NCI-H1105 treated with DMSO at 0.1 percent for 48 hours (cell line): ENCODE results near the gene UVSSA.
"Not testable (repeated sequence)": the region's sequence is repeated elsewhere in the genome, so short reads cannot be mapped to it uniquely, and the experiment has no call there.

Experiments used
- DNase-seq: peaks from one replicate; lab custom pipeline; 2025; lab: John Stamatoyannopoulos, UW

Gene UVSSA

DNA sequence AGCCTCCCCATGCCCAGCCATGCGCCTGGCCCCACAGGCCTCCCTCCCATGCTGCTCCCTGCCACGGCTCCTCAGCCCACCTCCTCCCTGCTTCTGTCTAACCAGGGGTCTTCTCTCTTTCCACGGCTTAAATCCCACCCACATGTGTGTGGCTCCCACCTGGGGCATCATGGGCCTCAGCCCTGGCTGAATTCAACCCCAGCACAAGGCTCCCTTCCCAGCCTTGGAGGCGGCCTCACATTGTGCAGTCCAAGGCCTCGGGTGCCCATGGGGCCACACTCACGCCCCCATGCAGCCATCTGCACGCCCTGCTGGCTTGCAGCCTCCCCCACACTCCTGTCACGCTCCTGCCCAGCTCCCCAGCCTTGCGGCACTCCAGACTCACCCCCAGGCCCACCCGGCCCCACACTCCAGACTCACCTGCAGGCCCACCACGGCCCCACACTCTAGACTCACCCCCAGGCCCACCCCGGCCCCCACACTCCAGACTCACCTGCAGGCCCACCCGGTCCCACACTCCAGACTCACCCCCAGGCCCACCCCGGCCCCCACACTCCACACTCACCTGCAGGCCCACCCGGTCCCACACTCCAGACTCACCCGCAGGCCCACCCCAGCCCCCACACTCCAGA lies 30.4 kb upstream of the UVSSA start:
- no peak for DNase-seq

DNA sequence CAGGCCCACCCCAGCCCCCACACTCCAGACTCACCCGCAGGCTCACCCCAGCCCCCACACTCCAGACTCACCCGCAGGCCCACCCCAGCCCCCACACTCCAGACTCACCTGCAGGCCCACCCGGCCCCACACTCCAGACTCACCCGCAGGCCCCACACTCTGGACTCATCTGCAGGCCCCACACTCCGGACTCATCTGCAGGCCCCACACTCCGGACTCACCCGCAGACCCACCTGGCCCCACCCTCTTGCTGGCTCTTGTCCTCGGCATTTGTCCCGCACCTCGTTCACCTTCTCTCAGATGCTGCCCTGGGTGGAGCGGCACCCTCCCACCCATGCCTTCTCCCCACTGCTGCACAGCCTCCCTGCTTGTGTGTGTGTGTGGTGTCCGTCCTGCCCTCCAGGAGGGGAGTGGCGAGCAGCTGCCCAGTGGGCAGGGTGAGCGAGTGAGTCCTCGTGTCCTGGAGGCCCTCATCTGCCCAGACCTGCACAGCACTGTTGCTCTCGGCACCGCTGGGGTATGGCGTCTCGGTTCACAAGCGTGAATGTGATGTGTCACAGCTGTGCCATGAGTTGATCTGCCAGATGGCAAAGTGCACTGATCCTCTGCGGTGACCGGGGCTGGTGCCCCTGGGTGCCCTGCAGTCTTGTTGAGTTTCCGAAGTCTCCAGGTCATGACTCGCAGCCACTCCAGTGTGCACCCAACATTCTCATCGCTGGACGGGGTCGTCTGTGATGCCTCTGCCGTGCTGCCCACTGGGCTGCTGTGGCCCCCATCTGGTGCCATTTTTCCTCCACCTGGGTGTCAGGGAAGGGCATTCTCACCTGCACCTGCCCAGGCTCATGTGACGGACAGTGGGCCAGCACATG lies 29.6 kb upstream of the UVSSA start:
- no peak for DNase-seq

DNA sequence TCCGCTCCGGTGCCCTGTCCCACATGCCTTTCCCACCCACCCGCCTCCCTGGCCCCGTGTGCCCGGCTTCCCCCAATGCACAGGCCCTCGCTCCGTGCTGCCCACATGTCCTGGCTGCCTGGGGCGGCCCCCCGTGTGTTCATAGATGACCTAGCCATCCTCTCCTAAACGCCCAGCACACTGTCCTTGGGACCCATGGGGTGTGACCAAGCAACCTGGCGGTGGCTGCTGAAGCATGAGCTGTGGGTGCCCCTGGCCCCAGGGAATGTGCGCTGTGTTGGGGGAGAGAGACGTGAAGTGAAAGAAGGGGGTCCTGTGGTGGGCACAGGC lies 29.0 kb upstream of the UVSSA start:
- no peak for DNase-seq

DNA sequence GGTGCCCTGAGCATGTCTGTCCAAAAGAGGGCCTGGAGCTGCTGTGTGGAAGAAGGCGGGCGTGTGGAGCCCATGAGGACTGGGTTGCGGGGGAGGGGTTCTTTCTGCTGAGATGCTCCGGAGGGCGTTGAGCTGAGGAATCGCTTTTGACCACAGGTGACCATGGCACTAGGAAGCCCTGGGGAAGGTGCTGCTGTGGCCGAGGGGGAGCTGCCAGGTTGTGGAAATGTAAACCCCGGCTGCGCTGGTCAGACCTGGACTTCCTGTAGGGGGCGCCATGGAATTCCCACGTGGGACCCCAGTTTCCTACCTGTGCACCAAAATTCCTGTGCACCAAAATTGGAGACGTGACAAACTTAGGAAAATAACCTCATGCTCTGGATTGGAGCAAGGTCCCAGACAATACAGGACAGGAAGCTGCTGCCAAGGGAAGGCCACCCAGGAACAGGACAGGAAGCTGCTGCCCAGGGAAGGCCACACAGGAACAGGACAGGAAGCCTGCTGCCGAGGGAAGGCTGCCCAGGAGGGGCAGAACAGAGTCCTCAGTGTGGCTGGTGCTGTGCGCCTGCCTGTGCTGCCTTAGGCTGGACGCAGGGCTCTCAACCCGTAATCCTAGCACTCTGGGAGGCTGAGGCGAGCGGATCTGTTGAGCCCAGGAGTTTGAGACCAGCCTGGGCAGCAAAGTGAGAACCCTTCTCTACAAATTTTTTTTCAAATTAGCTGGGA lies 28.4 kb upstream of the UVSSA start:
- DNase-seq, result no peak

DNA sequence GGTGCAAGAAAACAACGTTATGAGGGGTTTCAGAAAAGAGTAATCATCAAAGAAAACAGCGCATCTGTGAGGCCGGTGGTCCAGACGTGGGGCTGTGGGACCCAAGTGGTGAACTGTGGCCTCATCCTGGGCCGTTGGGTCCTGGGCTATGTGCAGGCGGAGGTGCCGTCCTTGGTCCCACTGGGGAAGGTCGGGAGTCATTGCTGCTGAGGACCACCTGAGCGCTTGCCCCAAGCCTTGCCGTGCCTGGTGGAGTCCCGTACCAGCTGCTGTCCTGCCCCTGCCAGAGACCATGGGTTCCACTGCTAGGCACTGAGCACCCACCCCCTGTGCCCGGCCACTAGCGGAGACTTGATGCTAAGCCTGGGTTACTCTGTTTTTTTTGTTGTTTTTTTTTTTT lies 25.5 kb upstream of the UVSSA start:
- no peak for DNase-seq

DNA sequence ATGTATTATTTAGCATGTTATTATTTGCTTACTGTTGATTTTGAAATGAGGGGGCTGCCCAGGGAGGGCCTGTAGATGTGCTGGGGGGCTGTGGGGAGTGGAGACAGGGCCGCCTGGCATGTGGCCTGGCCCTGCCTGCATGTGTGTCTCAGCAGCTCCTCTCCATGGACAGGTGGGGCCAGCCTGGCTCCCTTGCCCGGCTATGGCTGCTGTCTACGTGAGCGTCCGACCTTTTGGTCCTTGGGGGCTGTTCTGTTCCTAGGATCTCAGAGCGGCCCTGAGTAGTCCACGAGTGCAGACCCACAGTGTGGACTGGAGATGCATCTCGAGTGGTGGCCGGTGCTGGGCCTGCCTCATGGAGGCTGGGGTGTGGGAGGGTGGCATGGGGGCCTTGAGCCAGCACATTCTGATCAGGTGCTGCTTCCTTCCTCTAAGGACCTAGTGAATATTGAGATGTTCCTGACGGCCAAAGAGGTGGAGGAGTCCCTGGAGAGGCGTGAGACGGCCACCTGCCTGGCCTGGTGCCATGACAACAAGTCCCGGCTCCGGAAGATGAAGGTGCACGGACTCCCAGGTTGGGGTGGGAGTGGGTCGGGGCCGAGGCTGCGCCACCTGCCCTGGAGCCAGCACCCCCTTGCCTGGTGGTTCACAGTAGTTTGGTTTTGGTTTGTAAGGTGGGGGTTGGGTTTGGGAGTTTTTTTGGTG lies 24.9 kb upstream of the UVSSA start:
- no peak for DNase-seq

DNA sequence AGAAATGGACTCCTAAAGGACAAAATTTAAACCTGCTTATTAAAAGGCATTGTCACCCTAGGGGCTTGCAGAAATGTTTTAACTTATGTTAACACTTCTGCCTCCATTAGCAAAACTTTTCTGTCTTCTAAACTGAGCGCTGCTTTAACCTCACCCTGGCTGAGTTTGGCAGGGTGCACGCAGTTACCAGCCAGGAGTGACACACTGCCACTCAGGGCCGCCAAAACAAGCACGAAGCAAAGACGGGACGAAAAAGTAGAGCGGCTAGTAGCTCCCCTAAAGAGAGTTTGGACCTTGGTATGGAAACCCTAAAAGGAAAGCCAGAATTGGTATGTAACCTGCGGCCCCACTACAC lies 23.8 kb upstream of the UVSSA start:
- no peak for DNase-seq

DNA sequence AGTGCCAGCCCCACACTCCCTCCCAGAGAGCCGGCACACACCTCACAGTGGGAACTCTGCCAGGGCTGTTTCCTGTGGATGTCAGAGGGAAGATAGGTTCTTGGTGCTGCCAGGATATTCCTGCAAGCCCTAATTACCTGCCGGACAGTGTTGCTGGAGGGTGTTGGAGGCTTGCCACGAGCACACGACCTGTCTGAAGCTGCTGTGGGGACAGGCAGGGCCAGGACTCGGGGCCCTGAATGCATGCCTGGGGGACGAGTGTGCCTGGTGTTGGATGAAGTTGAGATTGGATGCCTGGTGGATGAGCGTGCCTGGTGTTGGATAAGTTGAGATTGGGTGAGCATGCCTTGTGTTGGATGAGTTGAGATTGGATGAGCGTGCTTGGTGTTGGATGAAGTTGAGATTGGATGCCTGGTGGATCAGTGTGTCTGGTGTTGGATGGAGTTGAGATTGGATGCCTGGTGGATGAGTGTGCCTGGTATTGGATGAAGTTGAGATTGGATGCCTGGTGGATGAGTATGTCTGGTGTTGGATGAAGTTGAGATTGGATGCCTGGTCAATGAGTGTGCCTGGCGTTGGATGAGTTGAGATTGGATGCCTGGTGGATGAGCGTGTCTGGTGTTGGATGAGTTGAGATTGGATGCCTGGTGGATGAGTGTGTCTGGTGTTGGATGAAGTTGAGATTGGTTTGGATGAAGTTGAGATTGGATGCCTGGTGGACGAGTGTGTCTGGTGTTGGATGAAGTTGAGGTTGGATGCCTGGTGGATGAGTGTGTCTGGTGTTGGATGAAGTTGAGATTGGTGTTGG lies 23.2 kb upstream of the UVSSA start:
- no peak for DNase-seq

DNA sequence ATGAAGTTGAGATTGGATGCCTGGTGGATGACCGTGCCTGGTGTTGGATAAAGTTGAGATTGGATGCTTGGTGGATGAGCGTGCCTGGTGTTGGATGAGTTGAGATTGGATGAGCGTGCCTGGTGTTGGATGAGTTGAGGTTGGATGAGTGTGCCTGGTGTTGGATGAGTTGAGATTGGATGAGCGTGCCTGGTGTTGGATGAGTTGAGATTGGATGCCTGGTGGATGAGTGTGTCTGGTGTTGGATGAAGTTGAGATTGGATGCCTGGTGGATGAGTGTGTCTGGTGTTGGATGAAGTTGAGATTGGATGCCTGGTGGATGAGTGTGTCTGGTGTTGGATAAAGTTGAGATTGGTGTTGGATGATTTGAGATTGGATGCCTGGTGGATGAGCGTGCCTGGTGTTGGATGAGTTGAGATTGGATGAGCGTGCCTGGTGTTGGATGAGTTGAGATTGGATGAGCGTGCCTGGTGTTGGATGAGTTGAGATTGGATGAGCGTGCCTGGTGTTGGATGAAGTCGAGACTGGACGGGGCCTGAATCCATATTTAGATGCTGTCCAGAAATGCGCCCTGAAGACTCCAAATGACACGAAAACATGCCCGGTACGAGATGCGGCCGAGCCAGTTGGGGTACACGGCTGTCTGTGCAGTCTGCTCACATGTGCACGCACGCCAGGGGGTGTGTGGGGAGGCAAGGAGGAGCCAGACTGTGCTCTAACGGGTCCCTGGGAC lies 22.4 kb upstream of the UVSSA start:
- DNase-seq, result not testable (repeated sequence)

DNA sequence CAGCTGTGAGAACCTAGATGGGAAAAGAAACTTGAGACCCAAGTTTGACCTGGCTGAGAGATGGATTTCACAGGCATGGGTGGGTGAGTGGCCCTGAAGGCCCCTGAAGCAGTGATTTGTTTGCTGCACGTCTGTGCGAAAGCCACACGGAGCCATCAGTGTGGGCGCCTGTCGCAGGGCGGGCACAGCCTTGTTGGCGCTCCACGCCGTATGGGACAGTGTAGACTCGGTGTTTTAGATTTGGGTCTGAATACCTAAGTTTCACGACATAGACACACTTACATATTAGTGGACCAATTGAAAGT lies 21.9 kb upstream of the UVSSA start:
- no peak for DNase-seq

DNA sequence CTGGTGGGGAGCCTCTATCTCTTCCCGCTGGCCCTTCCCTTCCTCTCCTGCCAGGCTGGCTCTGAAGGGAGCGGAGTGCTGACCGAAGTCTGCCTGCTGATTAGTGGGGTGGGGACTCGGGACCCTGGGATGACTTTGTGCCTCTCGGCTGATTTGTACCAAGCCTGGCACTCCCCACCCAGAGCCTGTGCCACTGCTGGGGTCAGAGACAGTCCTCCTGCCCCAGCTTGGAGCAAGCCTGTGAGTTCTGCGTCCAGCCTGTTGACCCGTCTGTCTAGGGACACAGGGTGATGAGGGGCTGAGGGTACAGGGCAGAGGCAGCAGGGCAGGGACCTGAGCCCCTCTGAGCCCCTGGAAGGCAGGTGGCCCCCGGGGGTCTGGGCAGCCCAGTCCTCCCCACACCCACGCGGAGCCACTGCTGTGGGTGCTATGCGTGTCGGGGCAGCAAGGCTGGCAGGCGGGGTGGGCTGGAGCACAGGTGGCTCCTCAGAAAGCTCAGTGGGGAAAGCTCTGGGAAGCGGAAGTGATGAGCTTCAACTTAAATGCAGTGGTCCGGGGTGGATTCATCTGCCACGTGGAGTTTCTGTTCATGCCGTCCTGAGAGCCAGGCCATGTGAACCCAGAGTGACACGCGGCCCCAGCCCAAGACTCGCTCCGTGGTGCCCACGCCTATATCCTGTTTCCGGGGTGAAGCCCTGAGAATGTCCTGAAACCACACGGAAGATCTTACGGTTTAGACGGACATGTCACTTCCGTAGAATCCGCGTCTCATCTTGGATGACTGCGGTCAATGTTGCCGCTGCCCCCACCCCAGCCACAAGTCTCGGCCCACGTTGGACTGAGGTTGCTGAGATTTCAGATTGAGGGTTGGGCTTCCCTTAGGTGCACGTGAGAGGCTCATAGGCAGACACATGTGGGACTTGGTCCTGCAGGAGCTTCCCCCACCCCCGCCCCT lies 21.1 kb upstream of the UVSSA start:
- no peak for DNase-seq

DNA sequence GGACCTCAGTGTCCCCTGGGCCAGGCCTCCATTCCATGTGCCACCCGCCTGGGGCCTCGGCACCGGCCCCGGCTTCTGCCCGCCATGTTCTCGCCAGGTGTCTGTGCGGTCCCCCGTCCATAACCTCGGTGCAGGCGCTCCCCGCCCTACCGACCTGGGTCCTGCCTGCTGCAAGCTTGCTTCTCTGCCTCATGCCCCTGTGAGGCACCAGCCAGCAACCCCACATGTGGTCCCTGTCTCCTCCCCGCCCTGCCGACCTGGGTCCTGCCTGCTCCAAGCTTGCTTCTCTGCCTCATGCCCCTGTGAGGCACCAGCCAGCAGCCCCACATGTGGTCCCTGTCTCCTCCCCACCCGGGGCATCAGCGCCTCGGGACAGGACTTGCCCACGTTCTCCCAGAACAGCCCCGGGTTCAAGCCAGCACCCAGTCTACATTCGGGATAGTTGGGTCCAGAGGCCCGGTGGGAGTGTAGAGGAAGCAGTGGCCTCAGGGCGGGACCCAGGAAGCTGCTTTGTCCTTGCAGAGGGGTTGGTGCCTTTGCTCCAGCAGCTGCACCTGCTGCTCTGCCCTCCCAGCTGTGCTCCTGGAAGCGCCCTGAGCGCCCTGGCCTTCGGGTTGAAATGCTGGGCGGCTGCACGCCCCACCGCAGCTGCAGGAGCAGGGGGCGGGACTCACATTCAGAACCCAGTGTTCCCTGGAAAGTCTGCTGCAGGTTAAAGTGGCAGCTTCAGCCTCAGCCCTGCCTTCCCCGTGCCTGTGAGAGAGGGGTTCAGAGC lies 20.1 kb upstream of the UVSSA start:
- no peak for DNase-seq

DNA sequence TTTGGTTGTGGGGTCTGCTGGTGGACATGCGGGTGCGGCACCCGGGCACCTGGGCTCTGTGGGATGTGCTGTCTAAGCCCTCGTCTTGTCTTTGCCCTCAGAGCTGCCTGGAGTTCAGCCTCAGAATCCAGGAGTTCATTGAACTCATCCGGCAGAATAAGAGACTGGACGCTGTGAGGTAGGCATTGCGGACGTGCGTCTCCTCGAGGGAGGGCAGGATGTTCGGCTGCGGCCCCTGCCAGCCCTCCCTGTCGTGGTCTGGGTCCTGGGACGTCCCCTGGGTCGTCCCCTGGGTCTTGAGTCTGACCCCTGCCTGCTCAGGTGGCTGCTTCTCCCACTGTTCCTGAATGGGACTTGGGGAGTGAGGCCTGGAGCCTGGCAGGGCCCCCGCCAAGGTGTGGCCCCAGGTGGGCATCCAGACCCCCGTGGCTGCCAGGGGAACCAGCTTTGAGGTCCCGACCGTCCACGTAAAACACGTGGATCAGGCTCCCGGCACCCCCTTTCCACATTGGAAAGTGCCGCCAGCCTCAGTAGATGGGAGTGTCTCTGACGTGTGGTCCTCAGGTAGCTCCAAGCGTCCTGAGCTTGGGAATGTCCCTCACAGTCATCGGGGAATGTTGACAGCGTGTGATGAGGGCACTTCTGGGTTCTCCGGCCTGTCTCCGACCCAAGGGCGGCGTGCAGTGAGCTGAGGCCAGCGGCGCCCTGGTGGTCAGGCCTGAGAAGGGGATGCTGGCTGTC lies 19.3 kb upstream of the UVSSA start:
- no peak for DNase-seq

DNA sequence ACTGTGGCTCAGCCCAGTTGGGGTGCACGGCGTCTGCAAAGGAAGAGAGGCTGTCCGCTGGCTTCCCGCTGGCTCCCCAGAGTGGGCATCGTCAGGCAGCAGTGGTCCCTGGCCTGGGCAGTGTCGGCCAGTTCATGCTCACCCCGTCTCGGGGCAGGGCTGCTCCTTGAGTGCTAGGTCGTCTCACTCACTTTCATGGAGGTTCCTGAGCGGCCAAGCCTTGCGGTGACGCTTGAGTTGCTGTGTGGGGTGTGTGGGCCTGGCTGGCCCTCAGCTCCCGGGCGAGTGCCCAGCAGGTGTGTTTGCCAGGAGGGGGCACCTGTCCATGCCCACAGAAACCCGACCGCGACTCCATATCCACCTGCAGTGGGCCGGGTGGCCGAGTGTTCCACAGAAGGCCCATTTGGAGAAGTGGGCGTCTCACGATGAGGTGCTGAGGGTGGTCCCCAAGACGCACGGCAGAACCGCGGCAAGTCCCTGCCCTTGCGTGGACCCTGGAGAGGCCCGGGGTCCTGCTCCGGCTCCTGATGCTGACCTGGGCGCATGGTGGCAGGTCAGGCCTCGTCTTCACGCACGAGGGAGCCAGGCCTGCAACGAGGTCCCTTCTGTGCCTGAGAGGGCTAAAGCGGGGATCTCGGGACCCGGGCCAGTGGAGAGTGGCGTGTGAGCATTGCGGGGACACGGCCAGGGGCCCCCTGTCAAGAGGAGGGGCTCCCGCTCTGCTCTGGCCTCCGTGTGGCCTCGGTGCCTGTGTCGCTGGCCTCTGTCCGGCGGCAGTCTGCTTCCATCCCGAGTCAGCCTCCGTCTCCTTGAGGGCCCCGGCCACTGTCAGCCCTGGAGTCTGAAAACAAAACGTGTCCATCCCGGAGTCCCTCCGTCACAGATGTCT lies 18.5 kb upstream of the UVSSA start:
- no peak for DNase-seq

DNA sequence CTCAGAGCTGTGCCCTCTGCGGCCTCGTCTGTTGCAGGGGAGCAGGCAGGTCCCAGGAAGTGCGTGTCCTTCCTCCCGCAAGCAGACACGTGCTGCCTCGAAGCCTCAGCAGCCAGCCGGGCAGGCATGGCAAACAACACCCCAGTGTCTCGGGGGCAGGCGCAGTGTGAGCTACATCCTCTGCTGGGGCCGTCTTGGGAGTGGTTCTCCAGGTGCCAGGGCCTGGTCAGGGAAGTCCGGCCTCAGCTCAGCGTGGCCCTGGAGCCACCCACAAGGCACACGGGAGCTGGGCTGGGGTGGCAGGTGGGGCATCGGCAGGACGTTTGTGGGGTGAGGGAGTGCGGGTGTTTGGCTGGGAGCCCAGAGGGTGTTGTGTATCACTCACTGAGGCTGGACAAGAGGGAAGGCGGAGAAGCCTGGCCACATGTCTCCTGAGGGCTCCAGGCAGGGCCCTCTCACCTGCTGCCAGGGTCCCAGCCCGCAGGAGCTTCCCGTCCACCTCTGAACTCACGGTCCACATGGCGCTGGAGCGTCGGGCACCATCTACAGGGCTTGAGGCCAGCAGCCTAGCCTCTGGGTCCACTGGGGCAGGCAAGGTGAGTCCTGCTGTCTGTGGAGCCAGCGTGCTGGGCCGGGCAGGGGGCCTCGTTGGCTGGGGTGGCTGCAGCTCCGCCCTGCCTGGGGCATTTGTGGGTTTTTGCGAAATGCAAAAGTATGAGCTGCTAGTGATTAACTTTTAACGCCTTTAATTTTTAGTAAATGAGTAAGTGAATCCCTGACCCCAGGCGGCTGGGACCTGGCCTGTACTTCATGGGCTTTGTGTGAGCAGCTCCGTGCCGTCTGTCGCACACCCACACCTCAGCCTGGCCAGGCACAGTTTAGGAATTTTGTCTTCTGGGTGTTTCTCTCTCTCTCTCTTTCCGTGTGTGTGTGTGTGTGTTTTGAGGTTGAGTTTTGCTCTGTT lies 17.3 kb upstream of the UVSSA start:
- DNase-seq, result no peak
